GM18873 (cell line): ENCODE data around the gene ITLN1.
"Not testable (repeated sequence)": the region's sequence is repeated elsewhere in the genome, so short reads cannot be mapped to it uniquely, and the experiment has no call there.

ENCODE experiments used
- ATAC-seq: cut with Tn5 transposase; IDR thresholded peaks from one replicate; pipeline ENCODE4 v1.9.1; 2021; ENCODE audit warnings: mild to moderate bottlenecking, moderate library complexity, moderate number of reproducible peaks; ENCODE audit not compliant: unreplicated experiment, low FRiP score

The ITLN1 gene

DNA sequence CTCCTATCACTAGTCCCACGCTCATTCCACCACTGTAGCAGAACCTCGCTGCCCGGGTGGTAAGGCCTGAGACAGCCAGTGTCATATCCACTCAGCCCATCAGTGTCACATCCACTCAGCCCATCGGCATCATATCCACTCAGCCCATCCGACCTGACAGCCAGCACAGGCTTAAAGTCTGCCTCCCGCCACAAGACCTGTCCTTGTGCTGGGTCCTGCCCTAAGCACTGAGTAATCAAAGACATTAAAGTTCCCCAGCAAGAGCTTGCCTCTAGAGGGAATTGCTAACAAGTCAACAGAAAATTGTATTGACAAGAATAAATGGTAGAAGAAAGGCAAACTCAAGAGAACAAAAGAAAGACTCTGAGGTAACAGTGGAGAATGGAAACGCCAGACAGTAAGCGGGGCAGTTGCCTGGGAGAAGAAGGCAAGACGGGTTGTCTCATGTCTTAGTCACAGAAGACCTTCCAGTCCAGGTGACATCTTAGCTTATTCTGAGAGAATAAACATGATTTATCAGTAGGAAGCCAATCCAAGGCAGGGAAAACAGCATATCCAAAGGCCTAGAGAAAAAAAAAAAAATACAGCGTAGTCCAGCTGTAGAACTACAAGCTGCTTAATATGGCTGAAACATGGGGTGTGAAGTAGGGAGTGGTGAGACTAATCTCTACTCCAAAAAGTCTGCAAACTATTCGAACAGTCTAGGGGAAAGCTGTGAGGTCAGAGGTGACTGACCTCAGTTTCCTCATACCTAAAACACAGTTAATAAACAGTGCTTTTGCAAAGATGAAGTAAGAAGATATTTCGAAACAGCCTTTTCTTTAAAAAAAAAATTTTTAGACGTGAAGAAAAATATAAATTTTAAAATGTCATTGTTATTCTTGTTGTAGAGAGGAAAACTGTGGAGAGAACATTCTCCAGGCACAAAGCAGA is 1.1 kb downstream of the ITLN1 start:
- no peak for ATAC-seq

DNA sequence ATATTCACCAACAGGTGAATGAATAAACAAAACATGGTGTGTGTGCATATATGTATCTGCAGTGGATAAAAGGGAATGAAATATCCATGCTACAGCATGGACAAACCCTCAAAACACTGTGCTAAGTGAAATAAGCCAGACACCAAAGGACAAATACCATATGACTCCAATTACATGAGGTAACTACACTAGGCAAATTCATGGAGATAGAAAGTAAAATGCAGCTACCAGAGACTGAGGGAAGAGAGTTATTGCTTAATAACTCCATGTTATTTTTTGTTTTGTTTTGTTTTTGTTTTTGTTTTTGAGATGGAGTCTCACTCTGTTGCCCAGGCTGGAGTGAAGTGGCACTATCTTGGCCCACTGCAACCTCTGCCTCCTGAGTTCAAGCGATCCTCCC is 2.4 kb downstream of the ITLN1 start:
- no peak for ATAC-seq

DNA sequence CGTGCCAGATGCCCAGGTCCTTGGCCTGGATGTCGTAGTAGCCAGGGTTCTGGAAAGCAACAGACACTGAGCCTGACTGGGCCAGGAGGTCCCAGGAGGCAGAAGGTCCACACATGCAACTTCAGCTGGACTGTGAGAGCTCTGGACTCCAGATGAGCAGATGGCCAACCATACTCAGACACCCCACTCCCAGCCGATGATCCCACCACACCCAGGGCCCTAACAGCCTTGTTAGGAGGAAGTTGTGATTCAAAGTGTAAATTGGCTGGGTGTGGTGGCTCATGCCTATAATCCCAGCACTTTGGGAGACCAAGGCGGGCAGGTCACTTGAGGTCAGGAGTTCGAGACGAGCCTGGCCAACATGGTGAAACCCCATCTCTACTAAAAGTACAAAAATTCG is 3.7 kb downstream of the ITLN1 start:
- ATAC-seq: not testable (repeated sequence)

DNA sequence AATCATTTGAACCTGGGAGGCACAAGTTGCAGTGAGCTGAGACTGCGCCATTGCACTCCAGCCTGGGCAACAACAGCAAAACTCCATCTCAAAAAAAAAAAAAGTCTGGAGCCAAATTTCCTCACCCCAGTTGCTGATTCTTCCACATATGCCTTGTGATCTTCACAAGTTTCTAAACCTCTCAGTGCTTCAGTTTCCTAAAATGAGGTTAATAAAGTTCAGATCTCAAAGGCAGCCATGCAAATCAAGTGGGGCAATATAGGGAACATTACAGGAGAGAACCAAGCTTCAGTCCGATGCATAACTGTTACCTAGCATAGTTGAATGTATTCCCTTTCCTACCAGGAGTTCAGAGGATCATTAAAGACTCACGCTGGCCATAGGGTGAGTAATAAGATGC is 4.8 kb downstream of the ITLN1 start:
- no peak for ATAC-seq

DNA sequence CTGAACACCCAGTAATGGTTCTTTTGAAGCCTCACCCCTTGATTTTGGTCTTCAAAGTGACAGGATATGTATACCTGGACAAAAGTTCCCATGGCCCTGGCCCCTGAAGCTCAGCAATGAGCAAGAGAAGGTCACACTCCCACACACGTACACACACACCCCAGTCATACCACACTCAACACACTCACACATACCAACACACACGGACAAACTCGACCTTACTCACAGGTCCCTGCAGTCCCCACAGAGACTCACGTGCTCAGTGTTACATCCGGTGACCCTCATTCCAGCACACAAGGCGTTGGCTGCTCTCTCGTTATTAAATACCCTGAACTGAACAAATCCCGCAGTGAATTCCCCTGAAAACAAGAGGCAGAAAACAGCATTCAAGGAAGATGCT is 5.9 kb downstream of the ITLN1 start:
- ATAC-seq: no peak

DNA sequence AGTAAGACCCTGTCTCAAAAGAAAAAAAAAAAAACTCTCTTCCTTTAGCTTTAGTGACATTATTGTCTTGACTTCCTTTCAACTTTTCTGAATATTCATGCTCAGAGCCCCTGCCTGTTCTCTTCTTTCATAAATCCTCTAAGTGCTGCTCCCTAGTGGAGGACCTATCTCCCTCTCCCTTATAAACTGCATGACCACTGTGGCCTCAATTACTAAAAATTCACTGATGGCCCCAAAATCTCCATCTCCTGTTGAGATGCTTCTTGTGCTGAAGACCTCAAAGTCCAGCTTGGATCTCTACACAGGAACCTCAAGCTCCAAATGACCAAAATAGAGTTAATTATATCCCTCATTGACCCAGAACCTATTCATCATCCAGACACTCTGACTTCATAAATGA is 7.8 kb downstream of the ITLN1 start:
- ATAC-seq: no peak

DNA sequence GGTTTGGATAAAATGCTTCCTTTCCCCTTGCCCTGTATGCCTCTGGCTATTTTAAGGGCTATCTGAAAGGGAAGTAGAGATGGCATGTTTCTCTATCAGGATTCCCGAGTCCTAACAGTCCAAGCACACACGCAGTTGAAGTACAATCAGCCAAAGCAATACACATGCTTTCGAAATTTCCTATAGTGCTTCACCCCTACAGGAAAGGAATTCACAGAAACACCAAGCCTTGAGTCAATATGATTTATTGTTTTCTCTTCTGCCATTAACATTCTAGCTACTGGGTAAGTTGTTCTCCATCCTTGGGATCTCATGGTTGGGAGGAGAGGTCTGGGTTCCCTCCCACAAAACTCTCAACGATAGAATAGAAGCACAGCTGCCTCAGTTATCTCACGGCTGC is 8.7 kb downstream of the ITLN1 start:
- no peak for ATAC-seq

DNA sequence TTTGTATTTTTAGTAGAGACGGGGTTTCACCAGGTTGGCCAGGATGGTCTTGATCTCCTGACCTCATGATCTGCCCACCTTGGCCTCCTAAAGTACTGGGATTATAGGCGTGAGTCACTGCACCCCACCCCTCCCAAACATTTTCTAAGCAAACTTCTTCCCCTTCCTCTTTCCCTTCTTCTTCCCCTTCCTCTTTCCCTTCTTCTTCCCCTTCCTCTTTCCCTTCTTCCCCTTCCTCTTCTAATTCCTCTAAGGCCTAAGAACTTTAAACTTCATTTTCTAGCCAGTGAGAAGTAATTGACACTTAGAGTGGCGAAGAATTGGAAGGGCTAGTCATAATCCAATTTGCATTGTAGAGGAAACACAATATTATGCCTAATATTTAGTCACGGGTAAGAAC is 9.4 kb downstream of the ITLN1 start:
- ATAC-seq: not testable (repeated sequence)

DNA sequence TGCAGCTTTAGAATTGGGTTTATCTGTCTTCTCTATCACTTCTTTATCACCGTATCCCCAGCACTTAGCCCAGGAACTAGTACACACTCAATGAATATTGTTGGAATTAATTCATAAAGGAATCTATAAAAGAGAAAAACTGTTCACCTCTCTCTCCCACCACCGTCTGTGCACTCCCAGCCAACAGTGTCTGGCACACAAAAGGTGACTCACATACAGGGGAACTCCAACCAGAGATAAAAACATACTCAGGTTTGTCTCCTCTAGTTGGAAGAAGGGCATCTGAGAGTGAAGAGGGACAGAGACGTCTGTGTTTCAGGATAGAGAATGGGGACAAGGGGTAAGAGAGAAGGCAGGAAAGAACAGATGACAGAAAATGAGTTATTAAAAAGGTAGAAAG is 10.0 kb downstream of the ITLN1 start:
- no peak for ATAC-seq

DNA sequence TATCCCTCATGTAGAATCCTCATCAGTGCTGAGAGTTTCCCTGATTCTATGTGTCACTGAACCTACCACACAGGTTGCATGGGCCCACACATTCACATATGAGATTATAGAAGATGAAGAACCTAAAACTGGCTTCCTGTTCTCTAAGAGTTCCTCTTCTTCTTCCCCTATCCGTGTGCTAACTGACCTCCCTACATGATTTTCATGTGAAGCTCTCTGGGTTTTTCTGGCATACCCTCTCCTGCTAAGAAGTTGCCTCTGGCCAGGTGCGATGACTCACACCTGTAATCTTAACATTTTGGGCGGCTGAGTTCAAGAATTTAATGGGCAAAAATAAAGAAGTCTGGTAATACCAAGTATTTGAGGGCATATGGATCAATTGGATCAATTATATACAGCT is 16.8 kb downstream of the ITLN1 start:
- no peak for ATAC-seq

DNA sequence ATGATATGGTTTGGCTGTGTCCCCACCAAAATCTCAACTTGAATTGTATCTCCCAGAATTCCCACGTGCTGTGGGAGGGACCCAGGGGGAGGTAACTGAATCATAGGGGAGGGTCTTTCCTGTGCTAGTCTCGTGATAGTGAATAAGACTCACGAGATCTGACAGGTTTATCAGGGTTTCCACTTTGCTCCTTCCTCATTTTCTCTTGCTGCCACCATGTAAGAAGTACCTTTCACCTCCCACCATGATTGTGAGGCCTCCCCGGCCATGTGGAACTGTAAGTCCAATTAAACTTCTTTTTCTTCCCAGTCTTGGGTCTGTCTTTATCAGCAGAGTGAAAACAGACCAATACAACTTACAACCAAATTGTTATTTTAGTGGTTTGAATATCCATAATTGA is 17.3 kb downstream of the ITLN1 start:
- not testable (repeated sequence) for ATAC-seq

DNA sequence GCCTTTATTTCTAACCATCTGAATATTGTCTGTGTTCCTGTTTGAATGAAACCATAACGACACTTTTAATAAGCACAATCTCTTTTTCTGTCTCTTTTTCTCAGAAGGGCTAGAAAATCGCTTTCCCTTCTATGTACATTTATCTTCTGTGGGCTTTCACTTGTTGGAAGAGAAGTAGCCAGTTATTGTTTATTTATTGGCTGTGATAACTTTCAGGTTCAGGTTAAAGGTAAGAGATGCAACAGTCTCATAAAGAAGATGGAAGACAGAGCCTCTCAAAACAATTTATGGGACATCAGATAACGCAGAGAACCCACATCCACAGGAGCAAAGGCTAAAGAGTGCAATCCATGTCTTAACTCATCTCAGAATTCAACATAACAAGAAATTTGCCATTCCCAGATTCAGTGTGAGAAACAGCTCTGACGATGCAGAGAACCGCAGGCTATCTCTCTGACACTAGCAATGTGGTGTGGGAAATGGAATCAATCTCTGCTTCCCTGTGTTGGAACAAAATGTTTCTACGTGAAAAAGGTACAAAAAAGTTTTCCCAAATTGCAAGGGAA is 18.2 kb downstream of the ITLN1 start:
- no peak for ATAC-seq

DNA sequence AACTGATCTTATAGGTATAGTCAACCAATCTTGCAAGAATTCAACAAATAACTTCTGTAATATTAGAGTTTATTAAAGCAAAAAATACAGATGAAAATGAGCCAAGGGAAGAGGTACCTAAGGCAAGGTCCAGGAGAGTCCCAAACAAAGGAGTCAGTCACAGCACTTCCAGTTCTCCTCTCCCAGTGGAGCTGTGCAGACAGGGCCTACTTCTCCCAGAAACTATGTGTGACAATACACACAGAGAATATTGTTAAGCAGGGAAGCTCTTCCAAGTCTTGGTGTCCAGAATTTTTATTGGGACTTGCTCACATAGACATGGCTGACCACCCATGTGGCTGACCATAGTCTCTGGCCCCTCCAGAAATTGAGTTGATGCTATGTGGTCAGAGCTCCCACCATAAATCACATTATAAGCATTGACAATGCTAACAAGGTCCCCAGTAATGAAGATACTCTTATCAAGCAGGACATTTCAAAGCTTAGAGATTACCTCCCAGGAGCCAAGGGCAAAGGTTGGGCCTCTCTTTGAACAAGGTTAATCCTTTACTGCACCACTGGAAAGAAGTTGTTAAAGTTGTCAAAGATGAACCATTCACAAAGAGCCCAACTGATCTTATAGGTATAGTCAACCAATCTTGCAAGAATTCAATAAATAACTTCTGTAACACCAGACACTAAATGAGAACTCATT is 18.8 kb downstream of the ITLN1 start:
- ATAC-seq: no peak

DNA sequence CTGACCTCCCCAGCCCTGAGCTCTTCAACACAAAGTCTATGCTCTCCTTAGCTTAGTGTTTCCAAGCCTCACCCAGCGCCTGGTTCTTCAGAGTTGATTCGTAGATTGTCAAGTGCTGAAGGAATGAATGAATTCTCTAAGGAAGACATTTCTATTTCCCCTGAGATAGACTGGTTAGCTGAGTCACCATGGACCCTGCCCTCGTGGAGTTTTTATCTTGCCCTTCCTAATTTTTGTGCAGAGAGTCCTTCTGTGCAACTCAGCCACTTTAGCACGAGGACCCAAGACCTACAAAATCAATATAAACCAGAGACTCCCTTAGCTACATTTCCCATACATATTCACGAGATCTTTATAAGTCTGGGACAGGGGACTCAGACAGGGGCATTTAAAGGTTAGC is 19.6 kb downstream of the ITLN1 start:
- ATAC-seq: no peak

DNA sequence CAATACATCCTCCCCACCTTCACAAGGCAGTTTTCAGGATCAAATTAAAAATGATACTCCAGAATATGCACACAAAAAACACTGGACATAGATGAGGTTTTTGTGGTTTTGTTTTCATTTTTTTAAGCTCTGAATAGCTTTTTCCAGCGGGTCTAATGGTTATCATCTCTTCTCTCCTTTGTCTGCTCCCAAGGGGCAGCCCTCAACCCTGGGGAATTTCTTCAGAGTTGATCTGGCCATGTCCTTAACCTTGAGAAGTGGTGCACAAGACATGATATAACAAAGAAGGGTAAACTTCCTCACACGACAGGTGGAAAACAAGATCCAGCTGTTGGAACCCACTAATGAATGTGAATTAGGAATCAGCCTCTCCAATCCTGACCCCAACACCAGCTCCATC is 20.8 kb downstream of the ITLN1 start:
- no peak for ATAC-seq

DNA sequence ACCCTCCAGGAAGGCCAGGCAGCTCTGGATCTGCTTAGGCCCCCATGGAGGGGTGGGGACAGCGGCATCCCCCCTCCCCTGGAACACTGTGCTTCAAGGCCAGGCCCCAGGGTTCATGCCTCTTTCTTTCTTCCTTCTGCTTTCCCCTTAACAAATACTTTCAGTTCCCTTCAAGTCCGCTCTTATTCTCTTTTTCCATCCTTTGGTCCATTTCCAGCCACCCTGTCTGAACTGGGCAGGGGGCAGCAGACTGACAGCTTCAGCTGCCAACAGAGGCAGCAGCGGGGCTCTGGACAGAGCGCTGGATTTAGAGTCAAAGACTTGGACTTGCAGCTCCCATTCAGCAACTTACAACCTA is 21.2 kb downstream of the ITLN1 start:
- ATAC-seq: no peak

DNA sequence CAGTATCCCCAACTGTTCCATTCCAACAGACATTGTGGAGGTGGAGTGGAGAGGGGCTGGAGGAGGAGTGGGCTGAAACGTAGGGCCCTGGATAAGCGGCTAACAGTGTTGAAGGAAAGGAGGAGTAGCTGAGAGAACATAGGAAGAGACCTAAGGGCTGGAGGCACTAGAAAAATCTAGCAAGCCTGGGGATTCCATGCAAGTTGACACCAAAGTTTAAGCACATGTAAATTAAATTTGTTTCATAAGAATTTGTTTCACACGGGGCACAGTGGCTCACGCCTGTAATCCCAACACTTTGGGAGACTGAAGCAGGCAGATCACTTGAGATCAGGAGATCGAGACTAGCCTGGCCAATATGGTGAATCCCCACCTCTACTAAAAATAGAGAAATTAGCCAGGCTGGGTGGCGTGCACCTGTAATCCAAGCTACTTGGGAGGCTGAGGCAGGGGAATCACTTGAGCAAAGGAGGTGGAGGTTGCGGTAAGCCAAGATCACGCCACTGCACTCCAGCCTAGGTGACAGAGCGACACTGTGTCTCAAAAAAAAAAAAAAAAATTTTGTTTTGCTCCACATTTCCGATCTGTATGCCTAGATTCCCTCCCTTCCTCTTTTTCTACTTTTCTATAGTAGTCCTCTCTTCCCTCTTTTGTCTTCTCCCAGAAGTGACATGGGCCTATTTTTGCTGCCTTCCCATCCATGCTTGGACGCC is 21.8 kb downstream of the ITLN1 start:
- no peak for ATAC-seq

DNA sequence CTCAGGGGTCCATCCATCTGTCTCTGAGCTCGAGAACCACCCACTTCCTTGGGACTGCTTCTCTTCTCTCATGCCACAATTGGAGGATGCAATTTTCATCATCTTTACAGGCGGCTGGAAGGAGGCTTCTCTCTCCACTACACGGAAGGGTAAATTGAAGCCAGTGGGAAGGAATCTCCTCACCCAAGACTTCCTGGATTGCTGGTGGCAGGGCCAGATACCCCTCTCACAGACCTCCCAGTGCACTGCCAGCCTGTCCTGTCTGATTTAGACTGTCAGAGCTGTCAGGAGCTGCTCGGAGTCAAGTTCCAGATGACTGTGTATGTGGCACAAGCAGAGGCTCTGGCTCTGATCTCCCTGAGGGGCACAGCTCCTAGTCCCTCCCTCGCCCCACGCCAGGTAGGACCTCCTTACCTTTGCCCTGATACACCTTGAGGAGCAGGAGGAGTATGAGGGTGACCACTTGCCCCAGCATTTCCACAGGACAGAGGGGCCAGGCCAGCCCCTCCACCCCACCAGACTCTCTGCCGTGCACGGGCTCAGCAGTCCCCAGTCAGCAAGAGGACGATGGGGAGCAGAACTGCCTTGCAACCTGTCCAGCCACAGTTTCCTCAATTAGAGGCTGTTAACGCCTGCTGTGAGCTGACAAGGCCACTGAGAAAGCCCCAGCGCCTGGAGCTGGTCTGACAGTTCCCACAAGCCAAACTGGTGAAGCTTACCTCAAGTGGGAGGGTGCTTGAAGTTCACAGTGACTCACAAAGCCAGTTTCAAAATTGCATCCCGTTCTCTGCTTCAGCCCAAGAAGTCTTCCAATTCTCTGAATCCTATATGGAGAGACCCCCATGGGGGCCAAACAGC is 22.5 kb downstream of the ITLN1 start, which contains the start of gene CD244:
Gene CD244, minus strand, starts transcription at position 685 of the 858 bp plus-strand sequence. Its CDS starts 210 bp downstream, at position 475.
- ATAC-seq: peak; percentile 49

DNA sequence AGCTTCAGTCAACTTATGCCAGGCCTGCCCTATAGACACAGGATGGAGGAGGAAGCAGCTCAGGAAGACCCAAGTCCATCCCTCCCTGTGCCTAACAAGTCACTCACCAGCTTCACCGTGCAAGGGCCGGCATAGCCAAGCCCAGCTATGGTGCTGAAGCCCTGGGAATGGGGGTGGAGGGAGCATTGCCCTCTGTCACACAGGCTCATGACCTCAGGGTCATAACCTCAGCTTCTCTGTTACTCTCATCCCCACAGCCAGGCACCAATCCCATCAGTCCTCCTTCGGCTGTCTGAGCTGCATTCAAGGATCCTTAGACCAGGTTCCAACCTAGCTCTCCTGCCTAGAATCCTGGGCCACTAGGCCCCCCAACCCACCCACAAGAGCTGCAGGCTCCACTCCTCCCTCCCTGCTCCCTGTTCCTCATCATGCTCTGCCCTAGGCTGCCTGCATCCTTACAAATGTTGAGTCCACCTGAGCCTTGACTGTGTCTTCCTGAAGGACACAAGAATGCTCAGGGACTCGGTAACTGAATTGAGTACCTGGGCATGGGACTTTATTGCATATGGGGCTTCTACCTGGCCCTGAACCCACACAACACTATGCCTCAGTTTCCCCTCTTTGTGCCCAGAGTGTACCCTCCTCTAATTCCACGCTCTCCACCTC is 24.0 kb downstream of the ITLN1 start:
- no peak for ATAC-seq
